Measurements from ENCODE around the gene FPGS. TPM values are rescaled to one million over a fixed set of nuclear protein-coding genes. Genes with fewer than 3 reads are reported as not detected.
A peak's percentile ranks its signal among the peaks of the same experiment; 100 is the strongest.

Gene FPGS, protein sequence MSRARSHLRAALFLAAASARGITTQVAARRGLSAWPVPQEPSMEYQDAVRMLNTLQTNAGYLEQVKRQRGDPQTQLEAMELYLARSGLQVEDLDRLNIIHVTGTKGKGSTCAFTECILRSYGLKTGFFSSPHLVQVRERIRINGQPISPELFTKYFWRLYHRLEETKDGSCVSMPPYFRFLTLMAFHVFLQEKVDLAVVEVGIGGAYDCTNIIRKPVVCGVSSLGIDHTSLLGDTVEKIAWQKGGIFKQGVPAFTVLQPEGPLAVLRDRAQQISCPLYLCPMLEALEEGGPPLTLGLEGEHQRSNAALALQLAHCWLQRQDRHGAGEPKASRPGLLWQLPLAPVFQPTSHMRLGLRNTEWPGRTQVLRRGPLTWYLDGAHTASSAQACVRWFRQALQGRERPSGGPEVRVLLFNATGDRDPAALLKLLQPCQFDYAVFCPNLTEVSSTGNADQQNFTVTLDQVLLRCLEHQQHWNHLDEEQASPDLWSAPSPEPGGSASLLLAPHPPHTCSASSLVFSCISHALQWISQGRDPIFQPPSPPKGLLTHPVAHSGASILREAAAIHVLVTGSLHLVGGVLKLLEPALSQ
- total RNA-seq = 10 to 100 TPM; 27.0 to 41.3 (median 34.3) TPM
- polyA plus RNA-seq = 10 to 100 TPM; 57.1 to 85.3 TPM

DNA sequence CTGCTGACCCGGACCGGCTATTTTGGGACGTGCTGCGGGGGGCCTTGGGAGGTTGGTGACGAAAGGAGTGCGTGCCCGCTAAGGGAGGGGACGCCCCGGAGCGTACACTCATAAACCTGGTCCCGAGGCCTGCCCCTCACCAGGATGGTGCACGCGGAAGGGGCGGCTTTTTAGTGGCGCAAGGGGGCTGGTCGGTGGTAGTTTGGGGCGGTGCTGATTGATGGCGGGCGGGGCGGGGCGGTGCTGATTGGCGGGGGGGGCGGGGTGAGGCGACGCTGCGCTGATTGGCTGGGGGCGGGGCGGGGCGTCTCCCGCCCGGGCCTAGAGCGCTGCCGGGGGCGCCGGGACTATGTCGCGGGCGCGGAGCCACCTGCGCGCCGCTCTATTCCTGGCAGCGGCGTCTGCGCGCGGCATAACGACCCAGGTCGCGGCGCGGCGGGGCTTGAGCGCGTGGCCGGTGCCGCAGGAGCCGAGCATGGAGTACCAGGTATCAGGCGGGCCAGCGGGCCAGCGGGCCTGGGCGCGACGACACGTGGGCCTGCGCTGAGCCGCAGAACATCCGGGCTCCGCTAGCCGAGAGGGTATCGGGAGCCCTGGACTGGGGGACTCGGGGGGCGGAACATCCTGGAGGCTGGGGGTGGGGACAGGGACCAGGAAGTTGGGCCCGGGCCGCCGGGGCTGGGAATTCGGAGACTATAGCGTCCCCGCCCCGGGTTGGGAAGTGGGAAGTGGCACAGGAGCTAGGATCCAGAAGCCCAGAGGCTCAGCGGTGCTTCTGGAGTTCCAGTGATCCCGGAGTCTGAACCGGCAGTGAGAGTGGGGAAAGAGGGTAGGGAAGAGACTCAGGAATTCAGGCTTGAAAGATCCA is at the start of gene FPGS:
Gene FPGS (plus strand): TSS at position 307 of the 868 bp plus-strand sequence. CDS start 43 bp downstream, at position 350.
- TF ChIP-seq, protein P1, sequence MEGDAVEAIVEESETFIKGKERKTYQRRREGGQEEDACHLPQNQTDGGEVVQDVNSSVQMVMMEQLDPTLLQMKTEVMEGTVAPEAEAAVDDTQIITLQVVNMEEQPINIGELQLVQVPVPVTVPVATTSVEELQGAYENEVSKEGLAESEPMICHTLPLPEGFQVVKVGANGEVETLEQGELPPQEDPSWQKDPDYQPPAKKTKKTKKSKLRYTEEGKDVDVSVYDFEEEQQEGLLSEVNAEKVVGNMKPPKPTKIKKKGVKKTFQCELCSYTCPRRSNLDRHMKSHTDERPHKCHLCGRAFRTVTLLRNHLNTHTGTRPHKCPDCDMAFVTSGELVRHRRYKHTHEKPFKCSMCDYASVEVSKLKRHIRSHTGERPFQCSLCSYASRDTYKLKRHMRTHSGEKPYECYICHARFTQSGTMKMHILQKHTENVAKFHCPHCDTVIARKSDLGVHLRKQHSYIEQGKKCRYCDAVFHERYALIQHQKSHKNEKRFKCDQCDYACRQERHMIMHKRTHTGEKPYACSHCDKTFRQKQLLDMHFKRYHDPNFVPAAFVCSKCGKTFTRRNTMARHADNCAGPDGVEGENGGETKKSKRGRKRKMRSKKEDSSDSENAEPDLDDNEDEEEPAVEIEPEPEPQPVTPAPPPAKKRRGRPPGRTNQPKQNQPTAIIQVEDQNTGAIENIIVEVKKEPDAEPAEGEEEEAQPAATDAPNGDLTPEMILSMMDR (IDR thresholded peaks at IDR 0.05) = no peak
- no peak for FAIRE-seq

DNA sequence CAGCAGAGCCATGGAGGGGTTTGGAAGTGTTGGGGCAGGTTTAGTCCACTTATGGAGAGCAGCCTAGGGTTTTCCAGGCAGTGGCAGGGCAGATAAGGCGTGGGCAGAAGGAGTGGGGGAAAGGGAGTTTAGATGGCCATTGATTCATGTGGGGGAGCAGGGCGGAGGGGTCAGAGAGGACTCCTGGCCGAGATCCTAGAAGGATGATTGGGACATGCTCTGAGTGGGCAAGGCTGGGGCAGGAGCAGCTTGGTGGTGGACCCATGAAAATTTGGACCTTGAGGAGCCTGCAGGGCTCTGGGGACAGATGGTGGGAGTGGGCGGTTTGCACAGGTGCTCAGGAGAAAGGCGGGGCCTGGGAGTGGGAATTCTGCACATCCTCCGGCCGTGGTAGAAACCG is 49.5 kb upstream of the FPGS start:
- TF ChIP-seq, protein P1 (IDR thresholded peaks at IDR 0.05) = no peak
- no peak overlapping the region for H3K4me3 ChIP-seq
- intact Hi-C loops (cut with DNase I) = no loop called here
- no peaks in the 10 kb centered on the region for H3K4me1 ChIP-seq
- peaks cover 0 to 9% (median 3%) of the 10 kb centered on the region in 4 donors for H3K27me3 ChIP-seq
- no peaks in the 10 kb centered on the region for H3K9me3 ChIP-seq
- H3K27ac ChIP-seq = no peak overlapping the region
- no peak for FAIRE-seq
- ATAC-seq = no peak
- H3K36me3 ChIP-seq = no peaks in the 10 kb centered on the region
- no peak for DNase-seq
- 73 to 81% methylated on average over 8 of the region's 8 CpGs for WGBS, 2 donors

More for the DNA sequence above, at the start of gene FPGS:
- Histone ChIP-seq H3K27me3 (no peaks in the 10 kb centered on the region), H3K9me3 (no peaks in the 10 kb centered on the region), H3K36me3 (peaks cover 0 to 9% (median 0%) of the 10 kb centered on the region in 3 donors), H3K4me3 (peak within 1 kb of the TSS; percentile 47 to 75 (median 62)), H3K27ac (peak within 1 kb of the TSS; percentile 86 to 92 (median 90)), H3K4me1 (peaks cover 17 to 43% (median 34%) of the 10 kb centered on the region in 3 donors)
- WGBS, 2 donors = 0 to 1% methylated on average over 59 to 82 of the region's 83 CpGs
- DNase-seq (peak; percentile 83 to 93 (median 88)), ATAC-seq (peak; percentile 80 to 87 (median 86))
- intact Hi-C loops (cut with DNase I) = no loop called here

DNA sequence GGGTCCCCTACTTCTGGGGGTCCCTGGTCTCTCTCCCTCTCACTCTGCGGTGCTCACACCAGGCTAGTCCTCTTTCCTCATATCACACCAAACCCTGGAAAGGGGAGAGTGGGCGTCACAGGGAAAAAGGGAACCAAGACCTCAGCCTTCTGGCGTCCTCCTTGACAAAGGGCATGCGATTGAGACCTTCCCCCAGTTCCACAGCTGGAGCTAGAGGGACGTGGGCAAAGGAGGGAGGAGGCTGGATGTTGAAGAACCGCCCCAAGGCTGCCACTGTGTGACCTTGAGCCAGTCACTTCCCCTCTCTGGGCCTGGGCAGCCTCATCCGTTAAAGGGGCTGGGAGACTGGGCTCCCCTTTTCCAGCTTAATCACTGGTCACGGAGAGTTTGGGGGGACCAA is 49.1 kb upstream of the FPGS start:
- 58 to 61% methylated on average over 7 to 8 of the region's 8 CpGs for WGBS, 2 donors
- ATAC-seq = no peak
- peaks cover 0 to 9% (median 3%) of the 10 kb centered on the region in 4 donors for H3K27me3 ChIP-seq
- H3K4me1 ChIP-seq = no peaks in the 10 kb centered on the region
- no peaks in the 10 kb centered on the region for H3K36me3 ChIP-seq
- TF ChIP-seq, protein P1 (IDR thresholded peaks at IDR 0.05) = no peak
- H3K4me3 ChIP-seq = no peak overlapping the region
- DNase-seq = no peak
- H3K9me3 ChIP-seq = no peaks in the 10 kb centered on the region
- intact Hi-C loops (cut with DNase I) = no loop called here
- H3K27ac ChIP-seq = no peak overlapping the region
- FAIRE-seq = no peak

DNA sequence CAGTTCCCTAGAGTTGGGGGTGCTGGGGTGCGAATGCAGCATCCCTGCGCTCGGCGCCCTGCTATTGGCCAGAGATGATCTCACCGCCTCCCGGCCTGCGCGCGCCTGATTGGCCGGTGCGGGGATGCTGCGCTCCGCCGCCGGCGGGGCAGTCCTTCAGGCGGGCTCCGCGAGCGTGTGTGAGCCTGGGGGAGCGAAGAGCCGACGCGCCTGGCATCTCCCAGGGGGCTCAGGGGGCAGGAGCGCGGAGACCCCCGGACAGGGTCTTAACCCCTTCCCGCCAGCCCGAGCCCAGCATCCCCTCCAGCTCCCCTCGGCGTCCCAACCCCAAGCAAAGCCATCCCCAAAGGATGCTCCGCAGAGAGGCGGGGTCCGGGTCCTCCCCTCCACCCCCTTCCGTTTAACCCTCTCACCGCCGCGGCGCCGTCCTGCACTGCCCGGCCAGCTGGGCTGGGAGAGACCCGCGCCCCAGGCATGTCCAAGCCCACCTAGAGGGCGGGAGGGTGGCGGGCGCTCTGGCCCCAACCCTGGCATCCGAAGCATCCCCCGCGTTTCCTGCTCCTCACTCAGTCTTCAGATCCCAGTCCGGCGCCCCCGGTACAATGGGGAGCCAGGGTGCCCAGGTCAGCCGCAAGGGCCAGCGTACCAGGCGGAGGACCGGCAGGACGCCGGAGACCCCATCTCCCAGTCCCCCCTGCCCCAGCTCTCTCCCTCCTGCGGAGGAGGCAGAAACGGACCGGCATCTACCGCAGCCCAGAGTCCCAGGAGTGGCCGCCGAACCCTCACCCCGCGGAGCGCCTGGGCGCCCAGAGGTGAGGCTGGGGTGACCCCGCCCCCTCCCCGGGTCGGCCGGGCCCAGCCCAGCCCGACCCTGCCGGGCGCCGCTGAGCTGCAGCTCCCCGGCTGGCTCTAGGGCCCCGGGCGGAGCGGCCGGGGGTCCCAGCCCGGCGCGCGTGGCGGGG is 48.3 kb upstream of the FPGS start:
- Histone ChIP-seq H3K4me1 (no peaks in the 10 kb centered on the region), H3K36me3 (no peaks in the 10 kb centered on the region), H3K4me3 (peak overlapping the region in 2 of 4 donors; percentile 0 to 33), H3K27ac (no peak overlapping the region), H3K9me3 (no peaks in the 10 kb centered on the region), H3K27me3 (peaks cover 0 to 9% (median 3%) of the 10 kb centered on the region in 4 donors)
- TF ChIP-seq, protein P1 (IDR thresholded peaks at IDR 0.05) = no peak
- no peak for FAIRE-seq
- DNase-seq = no peak
- ATAC-seq = peak in 3 of 4 donors; percentile 39 to 80 (median 77)
- intact Hi-C loops (cut with DNase I) = no loop called here
- 11 to 17% methylated on average over 49 to 86 of the region's 86 CpGs for WGBS, 2 donors
